ENCODE data around the gene BRWD1. TPM values are rescaled to one million over a fixed set of nuclear protein-coding genes. Genes with fewer than 3 reads are reported as not detected.

Gene BRWD1
- total and polyA plus RNA-seq, 2 experiments from 2014 or later: 35.2 to 75.5 TPM

GRCh38 chr21:39159342-39160063, 153.9 kb downstream of the BRWD1 start:
- no peak overlapping the region for H3K4me3 Mint-ChIP-seq
- H3K27me3 Mint-ChIP-seq (ENCODE audit: insufficient read depth, low read depth, poor library complexity): peaks cover 2% of the 10 kb centered on the region

More at GRCh38 chr21:39159342-39160063, 153.9 kb downstream of the BRWD1 start:
- Histone ChIP-seq H3K27me3 (ENCODE audit: insufficient read depth) (no peaks in the 10 kb centered on the region), H3K36me3 (ENCODE audit: insufficient read depth) (no peaks in the 10 kb centered on the region), H3K9me2 (ENCODE audit: insufficient read depth) (0 out of 2 replicates have a peak, but pooled peaks cover 4% of the 10 kb centered on the region), H3K79me2 (replicated peaks; ENCODE audit: insufficient read depth) (no peaks in the 10 kb centered on the region), H3K4me2 (no peak overlapping the region), H3K4me1 (ENCODE audit: insufficient read depth) (no peaks in the 10 kb centered on the region), H4K20me1 (replicated peaks; ENCODE audit: insufficient read depth) (no peaks in the 10 kb centered on the region), H2AFZ (no peak overlapping the region), H3K4me3 (no peak overlapping the region), H3F3A (replicated peaks; ENCODE audit: low read depth) (no peaks in the 10 kb centered on the region), H3K27ac (ENCODE audit: low read depth) (no peak overlapping the region)
- H3K36me3 Mint-ChIP-seq (ENCODE audit: low read depth): peaks cover 10% of the 10 kb centered on the region; the same call in 2 of the 3 replicates
- H3K27ac Mint-ChIP-seq: no peak overlapping the region
- TF ChIP-seq EZH2phosphoT487 (IDR thresholded peaks at IDR 0.05; ENCODE audit: unreplicated experiment) (no peak), CREB1 (CRISPR knock-in tag; IDR thresholded peaks at IDR 0.05; ENCODE audit: low read depth) (no peak), ZNF462 (CRISPR knock-in tag; IDR thresholded peaks at IDR 0.05) (no peak), REST (IDR thresholded peaks at IDR 0.05; ENCODE audit: unreplicated experiment) (no peak), JUNB (IDR thresholded peaks at IDR 0.05; ENCODE audit: unreplicated experiment) (no peak), ZNF114 (CRISPR knock-in tag; IDR thresholded peaks at IDR 0.05) (no peak), NANOG (IDR thresholded peaks at IDR 0.05; ENCODE audit: borderline replicate concordance) (no peak), EZH2 (IDR thresholded peaks at IDR 0.05; ENCODE audit: low read depth, unreplicated experiment) (no peak), CTCF (conservative IDR thresholded peaks at IDR 0.05; ENCODE audit: low read depth in 2 of 2) (no peak), ZNF331 (CRISPR knock-in tag; IDR thresholded peaks at IDR 0.05; ENCODE audit: low read depth) (no peak), ETS1 (IDR thresholded peaks at IDR 0.05) (no peak), STAT1 (IDR thresholded peaks at IDR 0.05; ENCODE audit: unreplicated experiment) (no peak), POLR2AphosphoS5 (IDR thresholded peaks at IDR 0.05; ENCODE audit: low read depth) (no peak)
- DNase-seq (ENCODE audit: low spot score) (no peak), ATAC-seq (no peak)
- H3K4me1 Mint-ChIP-seq: no peaks in the 10 kb centered on the region
- H3K9me3 Mint-ChIP-seq: peaks cover 32% of the 10 kb centered on the region

Data from GM23338 (cell line).